Posterior vena cava (tissue), 2 donors: ENCODE data around the gene SLC17A1. TPM values are rescaled to one million over a fixed set of nuclear protein-coding genes. Genes with fewer than 3 reads are reported as not detected.

ENCODE experiments used
- DNase-seq: peaks from one replicate; pipeline ENCODE4 v3.0.0-alpha.2; 2020; ENCODE audit warnings: low spot score
- intact Hi-C, 2 donors: fragments of 100-400 bp; cut with DNase I; formaldehyde crosslinking; loops; one replicate each; pipeline versions ENCODE4 v1.14.1 to v1.14.2; 2022 to 2023
- long read RNA-seq, 2 donors: library from polyadenylated mRNA; unstranded; transcript quantifications; one replicate each; pipeline ENCODE4 v2.0.0, GENCODE V29; 2020 to 2021
- total RNA-seq, 2 donors: library from RNA; stranded (reverse); fragmentation: NEBNext Ultra II Directional; extraction: Animal tissue kit (Norgen Biotek cat#: 25700); gene quantifications; one replicate each; pipeline ENCODE4 v1.2.1, GENCODE V29; 2021
- donor health status: DM: yes; HTN: yes; CAD: no.
- donor health status: DM: yes; HTN: yes; CAD: no.

The SLC17A1 gene
- total RNA-seq = not detected
- long read RNA-seq, donor 1 = 0 reads
- long read RNA-seq, donor 2 = 0 reads

- intact Hi-C loops = no loop called here
- DNase-seq = no peak
These were observed at the start of gene SLC17A1 for GRCh38 chr6:25831532-25832306. Gene SLC17A1 (minus strand): TSS chr6:25832052. CDS start chr6:25830557, 1,495 bp downstream.

GRCh38 chr6:25880601-25881000 is 48.7 kb upstream of the SLC17A1 start:
- intact Hi-C loops = no loop called here
- no peak for DNase-seq

GRCh38 chr6:25878721-25879322 is 47.0 kb upstream of the SLC17A1 start:
- intact Hi-C loops = no loop called here
- no peak for DNase-seq

GRCh38 chr6:25875926-25876602 is 44.2 kb upstream of the SLC17A1 start:
- DNase-seq = no peak
- intact Hi-C loops = no loop called here

GRCh38 chr6:25875563-25875905 is 43.7 kb upstream of the SLC17A1 start:
- DNase-seq = no peak
- intact Hi-C loops = no loop called here

- DNase-seq = no peak
- intact Hi-C loops = no loop called here
These were observed 43.1 kb upstream of the SLC17A1 start for GRCh38 chr6:25874822-25875562.

- intact Hi-C loops = no loop called here
- no peak for DNase-seq
These were observed 42.3 kb upstream of the SLC17A1 start, which contains the start of gene SLC17A3 for GRCh38 chr6:25874118-25874517. Gene SLC17A3 (minus strand): TSS chr6:25874243. CDS start chr6:25868387, 5,856 bp downstream.

- DNase-seq = no peak
- intact Hi-C loops = no loop called here
These were observed 41.0 kb upstream of the SLC17A1 start for GRCh38 chr6:25872814-25873213.

GRCh38 chr6:25869840-25870239 is 38.0 kb upstream of the SLC17A1 start:
- intact Hi-C loops = no loop called here
- no peak for DNase-seq

- intact Hi-C loops = no loop called here
These were observed 36.8 kb upstream of the SLC17A1 start for GRCh38 chr6:25868436-25869183.

GRCh38 chr6:25866011-25866410 is 34.2 kb upstream of the SLC17A1 start:
- intact Hi-C loops = no loop called here
- DNase-seq = no peak

More at GRCh38 chr6:25868436-25869183, 36.8 kb upstream of the SLC17A1 start:
- no peak for DNase-seq

GRCh38 chr6:25863360-25863759 is 31.5 kb upstream of the SLC17A1 start:
- intact Hi-C loops = no loop called here
- no peak for DNase-seq

GRCh38 chr6:25862199-25862598 is 30.3 kb upstream of the SLC17A1 start:
- no peak for DNase-seq
- intact Hi-C loops = no loop called here

GRCh38 chr6:25852756-25853155 is 20.9 kb upstream of the SLC17A1 start:
- intact Hi-C loops = no loop called here
- DNase-seq = no peak

GRCh38 chr6:25851961-25852360 is 20.1 kb upstream of the SLC17A1 start:
- DNase-seq = no peak
- intact Hi-C loops = no loop called here

GRCh38 chr6:25844518-25844917 is 12.7 kb upstream of the SLC17A1 start:
- DNase-seq = no peak
- intact Hi-C loops = loop anchor here in 1 of 2 donors (5.0 kb wide), 1 partner anchor 1198 kb away; no protein-coding TSS in a partner anchor

- intact Hi-C loops = loop anchor here in 1 of 2 donors (5.0 kb wide), 1 partner anchor 1200 kb away; no protein-coding TSS in a partner anchor
- no peak for DNase-seq
These were observed 10.7 kb upstream of the SLC17A1 start for GRCh38 chr6:25842526-25842925.

GRCh38 chr6:25835442-25836283 is 3.8 kb upstream of the SLC17A1 start:
- intact Hi-C loops = no loop called here
- DNase-seq = no peak
